Calu3 (cell line): ENCODE data around the gene ANXA9. TPM values are rescaled to one million over a fixed set of nuclear protein-coding genes. Genes with fewer than 3 reads are reported as not detected.

Experiments used
- BruUV-seq: library from RNA; stranded (reverse); fragments of 400-500 nt; replicated peaks from 2 replicates; lab custom pipeline; 2021; lab: Mats Ljungman, UMichigan
- CTCF ChIA-PET: fragments of 300-600 bp; sonication (Branson Sonifier 250); formaldehyde crosslinking; loops from one replicate; lab custom pipeline; 2022; ENCODE audit warnings: antibody characterized with exemption; lab: Charles Lee
- DNase-seq: peaks from one replicate; pipeline ENCODE4 v3.0.0; 2022
- H3K27ac Mint-ChIP-seq: one replicate; pipeline ENCODE4 v1.8.0; 2022; ENCODE audit warnings: mixed read lengths; ENCODE audit not compliant: unreplicated experiment
- H3K27me3 Mint-ChIP-seq: one replicate; pipeline ENCODE4 v1.8.0; 2022; ENCODE audit warnings: mixed read lengths; ENCODE audit not compliant: unreplicated experiment
- H3K36me3 Mint-ChIP-seq: one replicate; pipeline ENCODE4 v1.8.0; 2022; ENCODE audit warnings: mild to moderate bottlenecking, moderate library complexity, mixed read lengths; ENCODE audit not compliant: insufficient read depth, unreplicated experiment
- H3K4me1 Mint-ChIP-seq: one replicate; pipeline ENCODE4 v1.8.0; 2022; ENCODE audit warnings: mild to moderate bottlenecking, low read depth, mixed read lengths; ENCODE audit not compliant: unreplicated experiment
- H3K4me3 Mint-ChIP-seq: one replicate; pipeline ENCODE4 v1.8.0; 2022; ENCODE audit warnings: mild to moderate bottlenecking, low read depth, moderate library complexity, mixed read lengths; ENCODE audit not compliant: unreplicated experiment
- H3K9me3 Mint-ChIP-seq: one replicate; pipeline ENCODE4 v1.8.0; 2022; ENCODE audit warnings: low read depth, mixed read lengths; ENCODE audit not compliant: unreplicated experiment
- intact Hi-C: fragments of 100-400 bp; cut with micrococcal nuclease; formaldehyde crosslinking; loops from one replicate; pipeline ENCODE4 v1.10.0; 2022; ENCODE audit not compliant: unreplicated experiment
- total RNA-seq: library from RNA; stranded (reverse); gene quantifications from 2 replicates; pipeline ENCODE4 v1.2.3, GENCODE V29; 2022
- TF ChIP-seq, protein P1 (sequence below): fragments of 200-600 bp; IDR thresholded peaks from one replicate; pipeline ENCODE4 v1.8.0; 2022; ENCODE audit warnings: antibody characterized with exemption; ENCODE audit not compliant: unreplicated experiment

The ANXA9 gene
- total RNA-seq, 1 experiment from 2014 or later: 15.4 TPM

DNA sequence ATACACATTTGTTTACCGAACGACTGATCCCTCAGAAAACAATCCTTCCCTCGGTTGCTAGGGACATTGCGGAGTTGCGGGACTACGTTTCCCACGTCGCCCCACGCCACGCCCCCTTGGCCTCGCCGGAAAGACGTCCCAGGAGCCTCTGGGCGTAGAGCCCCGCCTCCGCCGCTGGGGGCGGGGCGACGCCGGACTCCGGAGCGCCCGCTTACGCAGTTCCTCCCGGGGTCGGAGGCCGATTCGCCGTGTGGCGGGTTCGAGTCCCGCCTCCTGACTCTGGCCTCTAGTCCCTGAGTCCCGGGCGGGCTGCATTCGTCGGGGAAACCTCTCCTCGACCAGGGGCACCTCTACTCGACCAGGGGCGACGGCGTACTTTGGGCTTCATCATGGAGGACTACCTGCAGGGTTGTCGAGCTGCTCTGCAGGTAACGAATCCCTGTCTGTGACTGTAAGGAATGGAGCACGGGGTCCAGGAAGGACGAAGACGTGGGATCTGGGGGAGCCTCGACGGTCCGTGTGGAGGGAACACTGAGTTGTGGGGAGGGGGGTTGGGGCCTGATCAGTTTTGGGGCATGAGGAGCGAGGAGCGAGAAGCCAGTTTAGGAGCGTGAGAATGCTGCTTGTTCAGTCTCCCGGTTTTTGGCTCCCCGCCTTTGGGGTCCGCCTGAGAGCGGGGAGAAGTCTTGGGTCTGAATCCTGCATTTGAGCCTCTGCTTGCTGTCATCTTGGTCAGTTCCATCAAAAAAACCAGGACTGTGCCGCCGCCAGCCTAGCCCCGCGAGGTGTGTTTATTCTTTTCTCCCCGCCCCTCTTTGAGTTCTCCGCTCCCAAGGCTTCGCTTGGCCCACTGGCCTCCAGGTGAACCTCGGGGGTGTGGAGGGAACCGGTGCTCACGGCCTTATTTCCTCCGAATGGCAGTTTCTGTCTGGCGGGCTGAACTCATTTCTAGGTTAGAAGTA lies 26.4 kb downstream of the ANXA9 start, which contains the start of gene PRUNE1:
Gene PRUNE1 (plus strand): TSS at position 206 of the 962 bp plus-strand sequence. CDS start 184 bp downstream, at position 390.
- TF ChIP-seq, protein P1, sequence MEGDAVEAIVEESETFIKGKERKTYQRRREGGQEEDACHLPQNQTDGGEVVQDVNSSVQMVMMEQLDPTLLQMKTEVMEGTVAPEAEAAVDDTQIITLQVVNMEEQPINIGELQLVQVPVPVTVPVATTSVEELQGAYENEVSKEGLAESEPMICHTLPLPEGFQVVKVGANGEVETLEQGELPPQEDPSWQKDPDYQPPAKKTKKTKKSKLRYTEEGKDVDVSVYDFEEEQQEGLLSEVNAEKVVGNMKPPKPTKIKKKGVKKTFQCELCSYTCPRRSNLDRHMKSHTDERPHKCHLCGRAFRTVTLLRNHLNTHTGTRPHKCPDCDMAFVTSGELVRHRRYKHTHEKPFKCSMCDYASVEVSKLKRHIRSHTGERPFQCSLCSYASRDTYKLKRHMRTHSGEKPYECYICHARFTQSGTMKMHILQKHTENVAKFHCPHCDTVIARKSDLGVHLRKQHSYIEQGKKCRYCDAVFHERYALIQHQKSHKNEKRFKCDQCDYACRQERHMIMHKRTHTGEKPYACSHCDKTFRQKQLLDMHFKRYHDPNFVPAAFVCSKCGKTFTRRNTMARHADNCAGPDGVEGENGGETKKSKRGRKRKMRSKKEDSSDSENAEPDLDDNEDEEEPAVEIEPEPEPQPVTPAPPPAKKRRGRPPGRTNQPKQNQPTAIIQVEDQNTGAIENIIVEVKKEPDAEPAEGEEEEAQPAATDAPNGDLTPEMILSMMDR: no peak
- CTCF ChIA-PET: interaction anchor here (0.7 to 1.5 kb wide), 2 partner anchors 39 to 901 kb away, joined by 4 read pairs; partner anchors contain the start of genes C1orf56 and THEM4
- no TSS peak for BruUV-seq
- Mint-ChIP-seq H3K4me3 (peak within 1 kb of the TSS; percentile 96), H3K9me3 (no peaks in the 10 kb centered on the region), H3K27ac (peak within 1 kb of the TSS; percentile 95), H3K36me3 (peaks cover 43% of the 10 kb centered on the region), H3K27me3 (no peaks in the 10 kb centered on the region), H3K4me1 (peaks cover 37% of the 10 kb centered on the region)
- peak; percentile 99 for DNase-seq
- intact Hi-C loops: loop anchor here (5.0 kb wide), 1 partner anchor 131 kb away; the partner anchor contains the start of gene ARNT

DNA sequence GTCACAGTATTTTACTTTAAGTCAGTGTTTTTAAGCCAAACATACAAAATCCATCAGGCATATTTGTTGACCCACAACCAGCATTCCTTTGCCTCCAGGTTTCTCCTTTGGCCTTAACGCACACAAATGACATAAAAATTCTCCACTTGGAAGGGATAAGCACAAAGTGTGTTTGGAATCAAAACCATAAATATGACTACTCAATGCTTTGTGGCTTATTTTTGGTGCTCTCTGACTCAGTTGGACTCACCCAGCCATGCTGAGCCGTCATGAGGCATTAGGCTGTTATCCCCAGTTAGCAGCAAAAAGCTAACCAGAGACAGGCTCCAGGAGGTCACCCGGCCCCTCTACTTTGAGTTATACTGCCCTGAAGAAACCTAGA lies 27.1 kb downstream of the ANXA9 start:
- TF ChIP-seq, protein P1: no peak
- Mint-ChIP-seq H3K36me3 (peaks cover 43% of the 10 kb centered on the region), H3K27ac (peak overlapping the region; percentile 95), H3K27me3 (no peaks in the 10 kb centered on the region), H3K4me1 (peaks cover 37% of the 10 kb centered on the region), H3K9me3 (no peaks in the 10 kb centered on the region), H3K4me3 (peak overlapping the region; percentile 96)
- DNase-seq: no peak
- CTCF ChIA-PET: interaction anchor here (1.5 kb wide), 1 partner anchor 39 kb away, joined by 4 read pairs; the partner anchor contains the start of gene C1orf56
- intact Hi-C loops: loop anchor here (5.0 kb wide), 1 partner anchor 132 kb away; the partner anchor contains the start of gene ARNT
- TSS peak; percentile 24 for BruUV-seq

DNA sequence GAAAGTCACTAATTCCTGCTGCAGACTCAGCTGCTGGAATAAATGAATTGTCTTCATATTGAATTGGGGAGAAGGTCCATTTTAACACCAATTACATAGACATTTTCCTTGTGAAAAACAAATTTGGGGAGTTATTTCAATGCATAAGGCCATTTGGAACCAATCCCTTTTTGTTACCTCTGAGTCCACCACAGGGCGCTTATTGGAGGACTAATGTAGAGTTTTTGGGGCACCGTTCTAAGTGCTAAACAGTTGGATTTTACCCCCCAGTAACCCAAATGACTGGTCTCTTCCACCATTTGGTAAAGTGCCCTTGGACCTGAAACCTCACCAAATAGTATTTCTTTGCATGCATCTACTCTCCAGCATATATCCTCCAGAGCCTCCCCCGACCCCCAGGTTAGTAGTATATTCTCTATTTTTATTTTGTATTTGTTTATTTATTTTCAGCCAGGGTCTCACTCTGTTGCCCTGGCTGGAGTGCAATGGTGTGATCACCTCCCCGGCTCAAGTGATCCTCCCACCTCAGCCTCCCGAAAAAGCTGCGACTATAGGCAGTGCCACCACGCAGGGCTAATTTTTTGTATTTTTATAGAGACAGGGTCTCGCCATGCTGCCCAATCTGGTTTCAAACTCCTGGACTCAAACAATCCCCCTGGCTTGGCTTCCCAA lies 27.7 kb downstream of the ANXA9 start:
- peaks cover 43% of the 10 kb centered on the region for H3K36me3 Mint-ChIP-seq
- H3K27ac Mint-ChIP-seq: no peak overlapping the region
- H3K4me1 Mint-ChIP-seq: peaks cover 37% of the 10 kb centered on the region
- H3K9me3 Mint-ChIP-seq: no peaks in the 10 kb centered on the region
- no peaks in the 10 kb centered on the region for H3K27me3 Mint-ChIP-seq
- peak overlapping the region; percentile 96 for H3K4me3 Mint-ChIP-seq
- BruUV-seq: no TSS peak
- intact Hi-C loops: loop anchor here (5.0 kb wide), 1 partner anchor 133 kb away; the partner anchor contains the start of gene ARNT
- CTCF ChIA-PET: no interaction called here
- no peak for DNase-seq
- TF ChIP-seq, protein P1: no peak

DNA sequence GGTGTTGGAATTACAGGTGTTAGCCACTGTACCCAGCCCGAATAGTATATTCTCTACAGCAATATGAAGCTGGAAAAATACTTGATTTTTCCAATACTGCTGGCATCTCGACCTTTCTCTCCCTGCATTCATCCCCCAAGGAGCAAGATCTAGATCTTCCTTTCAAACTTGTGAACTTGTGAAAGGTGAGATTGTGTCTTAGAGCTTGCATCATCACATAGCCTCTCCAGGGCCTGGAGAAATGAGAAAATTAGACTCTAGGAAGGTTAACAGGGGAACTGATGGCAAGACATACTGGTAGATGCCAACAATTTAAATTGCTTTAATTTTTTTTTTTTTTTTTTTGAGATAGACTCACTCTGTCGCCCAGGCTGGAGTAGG lies 28.2 kb downstream of the ANXA9 start:
- BruUV-seq: no TSS peak
- H3K27me3 Mint-ChIP-seq: no peaks in the 10 kb centered on the region
- H3K9me3 Mint-ChIP-seq: no peaks in the 10 kb centered on the region
- CTCF ChIA-PET: no interaction called here
- TF ChIP-seq, protein P1: no peak
- DNase-seq: no peak
- no peak overlapping the region for H3K4me3 Mint-ChIP-seq
- peaks cover 39% of the 10 kb centered on the region for H3K36me3 Mint-ChIP-seq
- H3K4me1 Mint-ChIP-seq: peaks cover 37% of the 10 kb centered on the region
- no peak overlapping the region for H3K27ac Mint-ChIP-seq
- intact Hi-C loops: no loop called here
